ENCODE measurements around the gene PNLIPRP2.

Gene PNLIPRP2

GRCh38 chr10:116620423-116621400 is at the start of gene PNLIPRP2:
PNLIPRP2 (plus strand) TSS chr10:116620953.
- DNase-seq (ENCODE audit: low spot score), result no peak

GRCh38 chr10:116574797-116575196 is 46.0 kb upstream of the PNLIPRP2 start:
- DNase-seq (ENCODE audit: low spot score), result no peak

- no peak for DNase-seq (ENCODE audit: low spot score)
Measured at GRCh38 chr10:116587878-116588591, 32.7 kb upstream of the PNLIPRP2 start.

- DNase-seq (ENCODE audit: low spot score), result no peak
Measured at GRCh38 chr10:116588995-116589394, 31.8 kb upstream of the PNLIPRP2 start.

GRCh38 chr10:116589926-116590325 is 30.8 kb upstream of the PNLIPRP2 start:
- DNase-seq (ENCODE audit: low spot score), result no peak

GRCh38 chr10:116590590-116591444 is 29.9 kb upstream of the PNLIPRP2 start, which contains the start of gene PNLIPRP1:
PNLIPRP1 (plus strand) TSS chr10:116590959; CDS start chr10:116591130, 171 bp downstream.
- DNase-seq (ENCODE audit: low spot score), result no peak

GRCh38 chr10:116593139-116593740 is 27.5 kb upstream of the PNLIPRP2 start:
- DNase-seq (ENCODE audit: low spot score), result no peak

- DNase-seq (ENCODE audit: low spot score), result no peak
Measured at GRCh38 chr10:116594525-116595035, 26.2 kb upstream of the PNLIPRP2 start.

- no peak for DNase-seq (ENCODE audit: low spot score)
Measured at GRCh38 chr10:116596062-116596461, 24.7 kb upstream of the PNLIPRP2 start.

GRCh38 chr10:116597543-116597942 is 23.2 kb upstream of the PNLIPRP2 start:
- DNase-seq (ENCODE audit: low spot score), result no peak

- no peak for DNase-seq (ENCODE audit: low spot score)
Measured at GRCh38 chr10:116598329-116598728, 22.4 kb upstream of the PNLIPRP2 start.

GRCh38 chr10:116599991-116600390 is 20.8 kb upstream of the PNLIPRP2 start:
- DNase-seq (ENCODE audit: low spot score), result no peak

GRCh38 chr10:116602648-116603400 is 17.9 kb upstream of the PNLIPRP2 start:
- no peak for DNase-seq (ENCODE audit: low spot score)

GRCh38 chr10:116606061-116606483 is 14.7 kb upstream of the PNLIPRP2 start:
- no peak for DNase-seq (ENCODE audit: low spot score)

GRCh38 chr10:116607336-116607735 is 13.4 kb upstream of the PNLIPRP2 start:
- no peak for DNase-seq (ENCODE audit: low spot score)

- no peak for DNase-seq (ENCODE audit: low spot score)
Measured at GRCh38 chr10:116608686-116609594, 11.8 kb upstream of the PNLIPRP2 start.

GRCh38 chr10:116610443-116611152 is 10.2 kb upstream of the PNLIPRP2 start:
- no peak for DNase-seq (ENCODE audit: low spot score)

- DNase-seq (ENCODE audit: low spot score), result no peak
Measured at GRCh38 chr10:116611153-116611545, 9.6 kb upstream of the PNLIPRP2 start.
